Measurements from ENCODE around the gene MACROD2. TPM values are rescaled to one million over a fixed set of nuclear protein-coding genes. Genes with fewer than 3 reads are reported as not detected.

MACROD2 gene
- total RNA-seq, 1 experiment from 2014 or later, result 3.7 TPM

DNA sequence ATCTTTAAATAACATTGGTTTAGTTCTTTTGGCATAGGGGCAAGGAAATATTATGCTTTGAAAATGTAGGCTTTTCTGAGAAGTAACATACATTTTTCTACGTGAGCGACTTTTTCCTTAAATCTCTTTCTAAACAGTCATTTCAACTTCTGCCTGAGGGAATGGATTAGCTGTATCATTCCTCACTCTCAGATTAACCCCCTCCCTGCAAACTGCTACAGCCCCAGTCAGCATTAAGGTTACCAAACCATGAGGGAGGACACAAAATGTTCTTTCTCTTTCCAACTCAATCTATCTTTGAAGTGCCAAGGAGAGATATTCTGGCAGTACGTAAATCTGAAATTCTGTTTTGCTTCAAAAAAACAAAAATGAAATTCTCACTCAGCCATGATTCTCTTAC, 573.4 kb downstream of the MACROD2 start:
- Histone ChIP-seq H3K27ac (ENCODE audit: low read depth, low read length) (no peak overlapping the region), H3K27me3 (ENCODE audit: insufficient read depth, low read length) (no peaks in the 10 kb centered on the region), H3K4me1 (ENCODE audit: control insufficient read depth in 1 of 2, insufficient read depth in 2 of 2, low read length in 2 of 2) (no peaks in the 10 kb centered on the region), H3K9me3 (ENCODE audit: control insufficient read depth in 1 of 2, insufficient read depth in 1 of 2, low read depth in 1 of 2, low read length in 2 of 2) (no peaks in the 10 kb centered on the region), H4K20me1 (ENCODE audit: insufficient read depth) (no peaks in the 10 kb centered on the region), H3K36me3 (ENCODE audit: control insufficient read depth in 1 of 2, insufficient read depth in 2 of 2, low read length in 2 of 2) (no peaks in the 10 kb centered on the region), H3K9ac (ENCODE audit: low read length) (no peak overlapping the region), H2AFZ (ENCODE audit: low read depth, low read length, poor library complexity, severe bottlenecking) (no peak overlapping the region), H3K4me3 (replicated peaks in 1 of 2; ENCODE audit: low read depth in 1 of 2, low read length in 2 of 2) (no peak overlapping the region), H3K9me2 (ENCODE audit: insufficient read depth) (no peaks in the 10 kb centered on the region), H3K4me2 (ENCODE audit: low read length) (no peak overlapping the region), H3K79me2 (ENCODE audit: insufficient read depth, low read length) (no peaks in the 10 kb centered on the region)
- no TSS peak for BruUV-seq (replicated peaks)
- CTCF ChIA-PET, result no interaction called here
- ATAC-seq (no peak), DNase-seq (ENCODE audit: low read depth, low spot score) (no peak)
- POLR2A ChIA-PET, result no interaction called here
- TF ChIP-seq ZNF274 (IDR thresholded peaks at IDR 0.05; ENCODE audit: low read depth, low read length) (no peak), JUND (IDR thresholded peaks at IDR 0.05) (no peak), POLR2A (IDR thresholded peaks at IDR 0.05; ENCODE audit: borderline replicate concordance, extremely low read depth, insufficient read depth, insufficient read length) (no peak), EGR1 (IDR thresholded peaks at IDR 0.05; ENCODE audit: low read depth) (no peak), EZH2 (IDR thresholded peaks at IDR 0.05) (no peak), SIN3A (IDR thresholded peaks at IDR 0.05; ENCODE audit: low read depth) (no peak), POLR2AphosphoS5 (IDR thresholded peaks at IDR 0.05; ENCODE audit: low read depth, low read length) (no peak), SRF (IDR thresholded peaks at IDR 0.05; ENCODE audit: low read depth) (no peak), SP1 (IDR thresholded peaks at IDR 0.05; ENCODE audit: low read depth) (no peak), RAD21 (IDR thresholded peaks at IDR 0.05; ENCODE audit: low read depth) (no peak), CBX3 (IDR thresholded peaks at IDR 0.05; ENCODE audit: low read depth) (no peak), YY1 (IDR thresholded peaks at IDR 0.05; ENCODE audit: extremely low read depth, insufficient replicate concordance, low read depth, low read length) (no peak)
- TF ChIP-seq, protein P1, sequence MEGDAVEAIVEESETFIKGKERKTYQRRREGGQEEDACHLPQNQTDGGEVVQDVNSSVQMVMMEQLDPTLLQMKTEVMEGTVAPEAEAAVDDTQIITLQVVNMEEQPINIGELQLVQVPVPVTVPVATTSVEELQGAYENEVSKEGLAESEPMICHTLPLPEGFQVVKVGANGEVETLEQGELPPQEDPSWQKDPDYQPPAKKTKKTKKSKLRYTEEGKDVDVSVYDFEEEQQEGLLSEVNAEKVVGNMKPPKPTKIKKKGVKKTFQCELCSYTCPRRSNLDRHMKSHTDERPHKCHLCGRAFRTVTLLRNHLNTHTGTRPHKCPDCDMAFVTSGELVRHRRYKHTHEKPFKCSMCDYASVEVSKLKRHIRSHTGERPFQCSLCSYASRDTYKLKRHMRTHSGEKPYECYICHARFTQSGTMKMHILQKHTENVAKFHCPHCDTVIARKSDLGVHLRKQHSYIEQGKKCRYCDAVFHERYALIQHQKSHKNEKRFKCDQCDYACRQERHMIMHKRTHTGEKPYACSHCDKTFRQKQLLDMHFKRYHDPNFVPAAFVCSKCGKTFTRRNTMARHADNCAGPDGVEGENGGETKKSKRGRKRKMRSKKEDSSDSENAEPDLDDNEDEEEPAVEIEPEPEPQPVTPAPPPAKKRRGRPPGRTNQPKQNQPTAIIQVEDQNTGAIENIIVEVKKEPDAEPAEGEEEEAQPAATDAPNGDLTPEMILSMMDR (IDR thresholded peaks at IDR 0.05 in 2 of 3, conservative IDR thresholded peaks at IDR 0.05 in 1 of 3; ENCODE audit: borderline replicate concordance in 1 of 3, insufficient read depth in 1 of 3, low read depth in 2 of 3, low read length in 2 of 3), result no peak
- TF ChIP-seq, protein P2, sequence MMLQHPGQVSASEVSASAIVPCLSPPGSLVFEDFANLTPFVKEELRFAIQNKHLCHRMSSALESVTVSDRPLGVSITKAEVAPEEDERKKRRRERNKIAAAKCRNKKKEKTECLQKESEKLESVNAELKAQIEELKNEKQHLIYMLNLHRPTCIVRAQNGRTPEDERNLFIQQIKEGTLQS (IDR thresholded peaks at IDR 0.05), result no peak
- RAD21 ChIA-PET (ENCODE audit: low non-redundant PET in 1 of 2, low total read pairs in 2 of 2, uncharacterized antibody in 2 of 2, unreplicated experiment in 2 of 2), result no interaction called here
- intact Hi-C loops (cut with micrococcal nuclease), result no loop called here

All from HCT116 (cell line).